HL-60 (cell line): ENCODE data around the gene ACACB.

Experiments used
- DNase-seq, 2 experiments: peaks; one replicate each; pipeline ENCODE4 v3.0.0-alpha.2; 2010 to 2020; ENCODE audit warnings: low read depth in 1 of 2, low spot score in 1 of 2
- H3K27ac ChIP-seq: fragments of 250-450 bp; sonication (Bioruptor Pico); replicated peaks from 2 replicates; pipeline ENCODE4 v1.5.1; 2020; ENCODE audit warnings: mild to moderate bottlenecking, moderate library complexity
- H3K27me3 ChIP-seq: fragments of 250-450 bp; sonication (Bioruptor Pico); 2 replicates; pipeline ENCODE4 v1.5.1; 2021; ENCODE audit warnings: mild to moderate bottlenecking, moderate library complexity; ENCODE audit not compliant: insufficient read depth, poor library complexity, severe bottlenecking
- H3K4me3 ChIP-seq: replicated peaks from 2 replicates; pipeline ENCODE4 v1.5.1; 2011; ENCODE audit warnings: mild to moderate bottlenecking, control low read depth, low read length; ENCODE audit not compliant: insufficient read depth
- GABPA ChIP-seq: IDR thresholded peaks from 2 replicates; pipeline ENCODE4 v1.6.1; 2012; ENCODE audit warnings: low read depth
- POLR2AphosphoS5 ChIP-seq: IDR thresholded peaks from 2 replicates; pipeline ENCODE4 v1.6.1; 2012; ENCODE audit warnings: low read depth
- SPI1 ChIP-seq: IDR thresholded peaks from 2 replicates; pipeline ENCODE4 v1.6.1; 2012; ENCODE audit warnings: low read depth, mild to moderate bottlenecking, borderline replicate concordance
- TF ChIP-seq, protein P1 (sequence below): IDR thresholded peaks from 2 replicates; pipeline ENCODE4 v1.6.1; 2012; ENCODE audit warnings: low read depth; ENCODE audit not compliant: insufficient replicate concordance
- TF ChIP-seq, protein P2 (sequence below): IDR thresholded peaks from one replicate; pipeline ENCODE4 v1.5.1; 2011; ENCODE audit warnings: low read length, control low read depth, inconsistent platforms; ENCODE audit not compliant: insufficient read depth

Gene ACACB

GRCh38 chr12:109230193-109230592 lies 113.8 kb downstream of the ACACB start:
- TF ChIP-seq SPI1 = no peak
- TF ChIP-seq, protein P1, sequence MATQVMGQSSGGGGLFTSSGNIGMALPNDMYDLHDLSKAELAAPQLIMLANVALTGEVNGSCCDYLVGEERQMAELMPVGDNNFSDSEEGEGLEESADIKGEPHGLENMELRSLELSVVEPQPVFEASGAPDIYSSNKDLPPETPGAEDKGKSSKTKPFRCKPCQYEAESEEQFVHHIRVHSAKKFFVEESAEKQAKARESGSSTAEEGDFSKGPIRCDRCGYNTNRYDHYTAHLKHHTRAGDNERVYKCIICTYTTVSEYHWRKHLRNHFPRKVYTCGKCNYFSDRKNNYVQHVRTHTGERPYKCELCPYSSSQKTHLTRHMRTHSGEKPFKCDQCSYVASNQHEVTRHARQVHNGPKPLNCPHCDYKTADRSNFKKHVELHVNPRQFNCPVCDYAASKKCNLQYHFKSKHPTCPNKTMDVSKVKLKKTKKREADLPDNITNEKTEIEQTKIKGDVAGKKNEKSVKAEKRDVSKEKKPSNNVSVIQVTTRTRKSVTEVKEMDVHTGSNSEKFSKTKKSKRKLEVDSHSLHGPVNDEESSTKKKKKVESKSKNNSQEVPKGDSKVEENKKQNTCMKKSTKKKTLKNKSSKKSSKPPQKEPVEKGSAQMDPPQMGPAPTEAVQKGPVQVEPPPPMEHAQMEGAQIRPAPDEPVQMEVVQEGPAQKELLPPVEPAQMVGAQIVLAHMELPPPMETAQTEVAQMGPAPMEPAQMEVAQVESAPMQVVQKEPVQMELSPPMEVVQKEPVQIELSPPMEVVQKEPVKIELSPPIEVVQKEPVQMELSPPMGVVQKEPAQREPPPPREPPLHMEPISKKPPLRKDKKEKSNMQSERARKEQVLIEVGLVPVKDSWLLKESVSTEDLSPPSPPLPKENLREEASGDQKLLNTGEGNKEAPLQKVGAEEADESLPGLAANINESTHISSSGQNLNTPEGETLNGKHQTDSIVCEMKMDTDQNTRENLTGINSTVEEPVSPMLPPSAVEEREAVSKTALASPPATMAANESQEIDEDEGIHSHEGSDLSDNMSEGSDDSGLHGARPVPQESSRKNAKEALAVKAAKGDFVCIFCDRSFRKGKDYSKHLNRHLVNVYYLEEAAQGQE = no peak
- TF ChIP-seq, protein P2, sequence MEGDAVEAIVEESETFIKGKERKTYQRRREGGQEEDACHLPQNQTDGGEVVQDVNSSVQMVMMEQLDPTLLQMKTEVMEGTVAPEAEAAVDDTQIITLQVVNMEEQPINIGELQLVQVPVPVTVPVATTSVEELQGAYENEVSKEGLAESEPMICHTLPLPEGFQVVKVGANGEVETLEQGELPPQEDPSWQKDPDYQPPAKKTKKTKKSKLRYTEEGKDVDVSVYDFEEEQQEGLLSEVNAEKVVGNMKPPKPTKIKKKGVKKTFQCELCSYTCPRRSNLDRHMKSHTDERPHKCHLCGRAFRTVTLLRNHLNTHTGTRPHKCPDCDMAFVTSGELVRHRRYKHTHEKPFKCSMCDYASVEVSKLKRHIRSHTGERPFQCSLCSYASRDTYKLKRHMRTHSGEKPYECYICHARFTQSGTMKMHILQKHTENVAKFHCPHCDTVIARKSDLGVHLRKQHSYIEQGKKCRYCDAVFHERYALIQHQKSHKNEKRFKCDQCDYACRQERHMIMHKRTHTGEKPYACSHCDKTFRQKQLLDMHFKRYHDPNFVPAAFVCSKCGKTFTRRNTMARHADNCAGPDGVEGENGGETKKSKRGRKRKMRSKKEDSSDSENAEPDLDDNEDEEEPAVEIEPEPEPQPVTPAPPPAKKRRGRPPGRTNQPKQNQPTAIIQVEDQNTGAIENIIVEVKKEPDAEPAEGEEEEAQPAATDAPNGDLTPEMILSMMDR = no peak
- TF ChIP-seq GABPA = no peak
- TF ChIP-seq POLR2AphosphoS5 = no peak
- DNase-seq = no peak
- H3K4me3 ChIP-seq = no peak overlapping the region
- H3K27me3 ChIP-seq = no peaks in the 10 kb centered on the region
- no peak overlapping the region for H3K27ac ChIP-seq

DNA sequence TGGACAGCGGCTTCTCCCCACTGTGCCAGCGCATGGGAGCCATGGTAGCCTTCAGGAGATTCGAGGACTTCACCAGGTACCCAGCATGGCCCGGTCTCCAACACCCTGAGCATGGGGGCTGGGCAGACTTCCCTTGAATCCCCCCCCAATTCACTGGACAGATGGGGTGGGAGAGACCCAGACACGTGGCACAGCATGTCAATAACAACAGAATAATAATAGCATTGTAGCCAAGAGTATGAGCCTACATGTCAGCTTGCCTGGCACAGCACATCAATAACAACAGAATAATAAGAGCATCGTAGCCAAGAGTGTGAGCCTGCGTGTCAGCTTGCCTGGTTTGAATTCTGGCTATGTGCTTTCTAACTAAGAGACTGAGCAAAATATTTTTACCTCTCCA lies 116.3 kb downstream of the ACACB start:
- DNase-seq = no peak
- TF ChIP-seq, protein P2 = no peak
- TF ChIP-seq GABPA (no peak), SPI1 (no peak), POLR2AphosphoS5 (no peak)
- TF ChIP-seq, protein P1 = no peak
- no peak overlapping the region for H3K4me3 ChIP-seq
- no peak overlapping the region for H3K27ac ChIP-seq
- H3K27me3 ChIP-seq = no peaks in the 10 kb centered on the region

- H3K4me3 ChIP-seq = no peak overlapping the region
- no peak overlapping the region for H3K27ac ChIP-seq
- no peak for DNase-seq
- TF ChIP-seq, protein P1 = no peak
- TF ChIP-seq POLR2AphosphoS5 = no peak
- TF ChIP-seq SPI1 = no peak
- TF ChIP-seq GABPA = no peak
- TF ChIP-seq, protein P2 = no peak
- no peaks in the 10 kb centered on the region for H3K27me3 ChIP-seq
Measured at GRCh38 chr12:109234012-109234411, 117.6 kb downstream of the ACACB start.
